HG03521 (cell line): ENCODE data around the gene TRA2A.
"Not testable (repeated sequence)": the region's sequence is repeated elsewhere in the genome, so short reads cannot be mapped to it uniquely, and the experiment has no call there.

Experiments used
- ATAC-seq: cut with Tn5 transposase; IDR thresholded peaks from one replicate; pipeline ENCODE4 v1.9.1; 2021; ENCODE audit warnings: mild to moderate bottlenecking, moderate library complexity; ENCODE audit not compliant: unreplicated experiment

The TRA2A gene

DNA sequence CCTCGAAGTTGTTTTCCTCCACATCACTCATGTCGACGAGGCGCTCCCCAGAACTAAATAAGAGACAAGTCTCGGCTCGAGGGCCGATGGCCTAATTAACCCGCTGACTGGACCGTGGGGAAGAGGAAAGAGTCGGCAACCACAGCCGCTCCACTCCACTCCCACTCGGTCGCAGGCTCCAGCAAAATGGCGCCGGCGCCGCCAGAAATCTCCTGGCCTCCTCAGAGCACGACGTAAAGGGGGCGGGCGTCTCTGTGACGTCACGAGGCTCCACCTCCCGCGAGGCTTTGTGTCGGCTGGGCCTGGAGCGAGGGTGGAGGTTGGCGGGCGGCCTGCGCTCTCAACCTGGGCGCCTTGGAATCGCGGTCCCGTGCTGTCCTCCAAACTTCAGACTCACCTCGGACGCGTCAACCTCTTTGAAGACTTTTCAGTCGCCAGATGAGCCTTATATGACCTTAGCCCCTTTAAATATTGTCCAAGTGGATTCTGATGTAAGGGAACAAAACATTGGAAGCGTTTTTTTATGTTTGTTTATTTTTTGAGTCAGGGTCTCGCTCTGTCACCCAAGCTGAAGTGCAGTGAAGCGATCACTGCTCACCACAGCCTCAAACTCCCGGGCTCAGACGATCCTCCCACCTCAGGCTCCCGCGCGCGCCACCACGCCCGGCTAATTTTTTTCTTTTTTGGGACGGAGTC lies at the start of gene TRA2A:
Gene TRA2A (minus strand): TSS at position 188 of the 696 bp plus-strand sequence. CDS start 157 bp downstream, at position 31.
- ATAC-seq, result peak; percentile 89

DNA sequence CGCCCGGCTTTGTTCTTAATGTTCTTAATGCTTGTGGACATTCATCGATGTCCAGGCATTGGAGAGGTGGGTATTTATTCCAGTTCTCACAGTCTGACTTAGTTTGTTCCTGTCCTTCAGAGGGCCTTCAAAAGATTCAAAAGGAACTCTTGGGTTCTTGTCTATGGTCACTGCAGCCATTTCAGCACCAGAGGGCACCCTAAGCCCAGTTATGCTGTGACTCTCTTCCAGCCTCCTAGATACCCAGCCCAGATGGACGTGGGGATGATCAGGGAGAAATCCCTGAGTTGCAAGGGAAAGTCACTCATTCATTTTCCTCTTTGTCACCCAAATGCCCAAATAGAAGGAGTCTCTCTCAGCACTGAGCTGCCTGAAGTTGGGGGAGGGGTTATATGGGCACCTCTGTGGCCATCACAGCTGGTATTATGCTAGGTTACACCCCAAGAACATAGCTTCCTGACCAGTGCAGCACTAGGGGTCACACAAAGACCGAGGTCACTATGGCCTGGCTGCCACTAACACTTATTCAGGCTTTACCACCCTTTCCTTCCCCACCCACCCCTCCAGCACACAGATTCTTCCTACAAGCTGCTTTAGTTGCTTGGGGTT lies 38.9 kb upstream of the TRA2A start:
- peak; percentile 85 for ATAC-seq

DNA sequence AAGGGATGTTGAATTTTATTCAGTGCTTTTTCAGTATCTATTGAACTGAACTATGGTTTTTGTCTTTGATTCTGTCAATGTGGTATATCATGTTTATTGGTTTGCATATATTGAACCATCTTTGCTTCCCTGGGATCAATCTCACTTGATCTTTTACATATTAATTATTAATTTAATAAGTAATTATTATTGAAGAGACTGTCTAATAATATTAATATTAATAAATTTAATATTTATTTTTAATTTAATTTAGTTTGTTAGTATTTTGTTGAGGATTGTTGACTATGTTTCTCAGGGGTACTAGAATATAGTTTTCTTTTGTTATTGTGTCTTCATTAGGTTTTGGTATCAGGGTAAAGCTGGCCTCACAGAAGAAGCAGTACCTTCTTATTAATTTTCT lies 26.5 kb upstream of the TRA2A start:
- ATAC-seq, result no peak

DNA sequence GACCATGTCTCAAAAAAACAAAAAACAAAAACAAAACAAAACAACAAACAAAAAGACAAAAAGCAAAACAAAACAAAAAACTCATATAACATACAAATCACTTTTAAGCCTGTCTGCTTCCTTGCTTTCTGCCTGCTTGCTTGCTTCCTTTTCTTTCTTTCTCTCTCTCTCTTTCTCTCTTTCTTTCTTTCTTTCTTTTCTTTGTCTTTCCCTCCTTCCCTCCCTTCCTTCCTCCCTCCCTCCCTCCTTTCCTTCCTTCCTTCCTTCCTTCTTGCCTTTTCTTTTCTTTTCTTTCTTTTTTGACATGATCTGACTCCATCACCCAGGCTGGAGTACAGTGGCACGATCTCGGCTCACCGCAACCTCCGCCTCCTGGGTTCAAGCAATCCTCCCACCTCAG lies 15.9 kb upstream of the TRA2A start:
- no peak for ATAC-seq

DNA sequence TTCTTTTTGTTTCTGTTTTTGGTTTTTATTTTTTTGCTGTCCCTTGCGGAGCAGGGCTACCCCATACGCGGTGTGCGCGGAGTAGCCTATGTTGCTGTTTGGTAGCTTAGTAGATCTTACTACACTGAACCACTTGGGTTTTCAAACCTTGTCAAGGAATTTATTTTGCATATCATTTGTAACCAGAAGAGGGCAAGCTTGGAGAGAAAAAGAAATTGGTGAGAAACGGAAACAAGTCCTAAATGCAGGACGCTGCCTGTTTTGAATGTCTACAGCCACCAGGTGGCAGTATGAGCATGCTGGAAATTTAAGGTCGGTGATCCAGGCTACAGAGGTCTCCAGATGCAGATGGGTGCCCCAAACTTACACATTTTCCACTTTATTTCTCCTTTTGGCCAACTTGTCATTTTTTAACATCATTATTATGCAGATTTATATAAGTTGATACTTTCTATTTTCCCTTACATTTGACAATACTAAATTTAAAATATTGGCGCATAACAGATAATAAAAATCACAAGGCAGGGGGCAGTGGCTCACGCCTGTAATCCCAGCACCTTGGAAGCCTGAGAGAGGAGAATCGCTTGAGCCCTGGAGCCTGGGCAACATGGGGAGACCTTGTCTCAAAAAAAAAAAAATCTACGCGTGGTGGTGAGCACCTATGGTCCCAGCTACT lies 15.3 kb upstream of the TRA2A start:
- ATAC-seq, result peak; percentile 66

DNA sequence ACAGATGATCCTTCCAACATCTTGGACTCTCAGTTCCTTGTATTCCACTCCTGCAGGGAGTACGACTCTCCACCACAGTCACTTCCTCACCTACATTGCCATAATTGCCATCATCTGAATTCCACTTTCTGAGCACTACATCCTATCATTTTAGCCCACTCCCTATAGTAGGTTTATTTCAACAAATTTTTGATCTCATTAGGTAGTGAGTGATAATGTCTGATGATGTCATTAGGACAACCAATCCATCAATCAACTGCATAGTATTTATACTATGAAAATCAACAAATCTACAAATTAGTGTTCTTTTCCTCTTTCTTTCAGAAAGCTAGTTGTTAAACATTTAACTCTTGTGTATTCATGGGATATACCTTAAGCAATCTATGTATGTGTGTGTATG lies 13.7 kb upstream of the TRA2A start:
- ATAC-seq, result no peak

DNA sequence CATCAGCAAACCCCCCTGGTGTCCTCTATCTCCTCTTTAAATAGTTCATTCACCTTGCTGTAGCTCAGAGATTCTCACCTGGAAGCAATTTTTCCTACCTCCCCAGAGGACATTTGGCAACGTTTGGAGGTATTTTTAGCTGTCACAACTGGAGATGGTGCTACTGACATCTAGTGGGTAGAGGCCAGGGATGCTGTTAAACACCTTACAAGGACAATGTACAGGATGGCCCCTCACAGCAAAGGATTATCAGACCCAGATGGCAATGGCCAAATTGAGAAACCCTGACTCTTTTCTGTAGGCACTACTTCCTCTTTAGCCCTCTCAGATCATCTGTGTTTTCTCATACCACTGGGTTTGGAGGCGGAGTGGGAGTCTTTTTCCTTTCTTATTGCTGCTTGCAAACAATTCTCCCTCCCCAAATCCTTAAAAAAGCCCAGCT lies 13.2 kb upstream of the TRA2A start:
- ATAC-seq, result peak; percentile 69

DNA sequence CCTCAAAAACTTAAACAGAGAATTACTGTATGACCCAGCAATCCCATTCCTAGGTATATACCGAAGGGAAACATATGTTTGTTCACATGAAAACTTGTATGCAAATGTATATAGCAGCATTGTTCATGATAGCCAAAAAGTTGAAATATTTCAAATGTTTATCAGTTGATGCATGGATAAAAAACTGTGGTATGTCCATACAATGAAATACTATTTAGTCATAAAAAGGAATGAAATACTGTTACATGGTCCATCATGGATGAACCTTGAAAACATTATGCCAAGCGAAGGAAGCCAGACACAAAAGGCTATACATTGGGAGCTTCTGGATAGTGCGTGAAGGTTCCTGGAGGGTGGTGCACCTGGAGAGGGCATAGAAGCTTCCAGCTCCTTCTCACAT lies 11.0 kb upstream of the TRA2A start:
- ATAC-seq, result no peak

DNA sequence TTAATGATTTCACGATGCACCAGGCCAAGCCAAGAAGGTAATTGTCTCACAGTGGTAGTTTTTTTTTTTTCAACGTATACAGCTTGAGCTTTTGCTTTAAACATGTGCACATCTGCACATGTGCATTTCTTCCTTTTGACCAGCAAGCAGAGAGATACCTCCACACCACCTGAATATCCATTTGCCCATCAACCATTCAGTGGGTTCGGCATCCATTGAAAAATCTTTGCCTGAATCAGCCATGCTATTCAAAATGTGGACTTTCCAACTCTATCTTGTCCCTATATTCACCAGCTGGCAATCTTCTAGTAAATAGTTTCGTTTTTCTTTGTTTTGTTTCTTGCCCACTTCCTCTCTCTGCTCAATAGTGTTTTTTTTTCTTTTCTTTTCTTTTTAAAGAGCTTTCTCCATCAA lies 7.7 kb upstream of the TRA2A start:
- ATAC-seq, result peak; percentile 63

DNA sequence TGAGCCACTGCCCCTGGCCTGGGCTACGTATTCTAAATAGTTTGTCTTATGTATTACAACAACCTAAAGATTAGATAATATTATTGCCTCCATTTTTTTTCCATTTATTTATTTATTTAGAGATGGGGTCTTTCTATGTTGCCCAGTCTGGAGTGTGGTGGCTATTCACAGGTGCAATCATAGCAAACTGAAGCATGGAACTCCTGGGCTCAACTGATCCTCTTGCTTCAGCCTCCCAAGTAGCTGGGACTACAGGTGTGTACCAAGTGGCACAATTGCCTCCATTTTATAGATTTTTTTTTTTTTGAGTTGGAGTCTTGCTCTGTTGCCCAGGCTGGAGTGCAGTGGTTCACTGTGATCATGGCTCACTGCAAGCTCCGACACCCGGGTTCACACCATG lies 6.5 kb upstream of the TRA2A start:
- ATAC-seq, result no peak

DNA sequence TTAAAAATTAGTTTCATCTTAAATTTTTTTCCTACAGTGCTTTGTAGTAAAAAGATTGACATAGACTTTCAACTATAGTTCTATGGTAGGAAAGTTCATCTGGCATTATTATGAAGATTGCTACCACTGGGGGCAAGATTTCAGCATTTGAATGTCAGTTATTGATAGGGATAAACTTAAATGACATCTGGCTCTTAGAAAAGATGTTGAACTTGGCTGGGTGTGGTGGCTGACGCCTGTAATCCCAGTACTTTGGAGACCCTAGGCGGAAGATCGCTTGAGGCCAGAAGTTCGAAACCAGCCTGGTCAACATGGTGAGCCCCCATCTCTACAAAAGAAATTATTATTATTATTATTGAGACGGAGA lies 1.4 kb upstream of the TRA2A start:
- no peak for ATAC-seq

DNA sequence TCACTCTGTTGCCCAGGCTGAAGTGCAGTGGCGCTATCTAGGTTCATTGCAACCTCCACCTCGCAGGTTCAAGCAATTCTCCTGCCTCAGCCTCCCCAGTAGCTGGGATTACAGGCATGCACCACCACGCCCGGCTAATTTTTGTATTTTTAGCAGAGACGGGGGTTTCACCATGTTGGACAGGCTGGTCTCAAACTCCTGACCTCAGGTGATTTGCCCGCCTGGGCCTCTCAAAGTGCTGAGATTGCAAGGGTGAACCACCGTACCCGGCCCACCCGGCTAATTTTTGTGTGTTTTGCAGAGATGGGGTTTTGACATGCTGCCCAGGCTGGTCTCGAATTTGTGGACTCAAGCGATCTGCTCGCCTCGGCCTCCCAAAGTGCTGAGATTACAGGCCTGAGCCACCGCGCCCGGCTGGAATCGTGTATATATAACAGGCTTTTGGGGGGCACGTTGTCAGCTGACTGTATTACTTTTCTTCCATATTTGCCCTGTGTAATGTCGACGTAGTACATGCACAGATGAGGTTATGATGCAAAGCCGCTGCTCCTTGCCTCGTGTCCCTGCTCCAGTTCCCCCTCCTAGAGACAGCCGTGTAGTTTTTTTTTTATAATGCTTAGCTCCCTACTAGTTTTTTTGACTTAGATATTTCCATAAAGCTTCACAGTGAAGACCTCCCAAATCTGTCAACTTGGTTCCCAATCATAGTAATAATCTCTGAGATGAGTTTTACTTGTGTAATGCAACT lies 883 bp upstream of the TRA2A start:
- ATAC-seq, result no peak

DNA sequence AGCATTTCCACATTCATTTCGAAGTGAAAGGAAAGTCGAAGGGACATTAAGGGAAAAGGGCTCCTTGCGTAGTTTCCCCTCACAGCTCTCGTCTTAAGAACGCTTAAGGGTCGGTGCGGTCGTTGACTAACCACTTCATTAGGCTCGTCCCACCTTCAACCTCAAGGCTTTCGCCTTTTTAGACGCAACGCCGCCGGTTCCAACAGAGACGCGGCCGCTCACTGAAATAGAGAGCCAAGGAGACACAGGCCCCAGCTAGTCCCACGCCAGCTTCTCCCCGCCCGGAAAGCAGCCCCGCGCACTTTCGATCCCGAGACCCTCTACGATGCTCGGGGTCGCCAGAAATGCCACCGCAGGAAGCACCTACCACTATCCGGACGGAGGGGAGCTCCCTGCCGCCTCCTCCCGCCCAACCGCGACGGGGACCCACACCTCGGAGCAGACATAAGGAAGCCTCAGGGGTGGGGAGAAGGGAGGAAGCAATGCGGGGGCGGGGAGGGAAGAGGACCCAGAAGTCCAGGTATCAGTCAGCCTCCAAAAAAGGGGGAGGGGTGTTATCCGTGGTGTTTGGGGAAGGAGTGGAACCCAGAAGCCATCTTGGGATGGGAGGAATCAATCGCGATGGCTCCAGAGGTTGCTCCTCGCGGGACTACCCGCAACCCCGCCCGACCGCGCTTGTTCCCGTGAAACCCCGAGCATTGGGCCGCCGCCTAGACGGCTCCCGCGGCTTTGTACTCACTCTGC lies 559 bp downstream of the TRA2A start:
- peak; percentile 25 for ATAC-seq

DNA sequence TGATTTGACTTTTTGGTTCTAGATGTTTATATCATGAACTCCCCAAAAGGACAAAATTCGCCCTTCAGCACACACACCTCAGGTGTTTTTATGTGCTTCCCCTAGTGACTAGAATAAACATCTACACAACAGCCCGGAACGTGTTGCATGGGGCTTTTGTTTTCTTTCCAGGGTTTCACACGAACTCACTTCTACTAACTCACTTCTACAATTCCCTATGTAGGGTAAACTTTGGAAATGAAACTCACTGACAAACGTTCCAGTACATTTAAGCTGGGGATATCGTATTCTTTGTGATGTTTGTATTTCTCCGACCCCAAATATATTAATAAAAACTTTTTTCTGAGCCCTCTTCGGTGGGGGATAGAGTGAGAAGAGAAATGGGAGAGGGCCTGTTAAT lies 1.4 kb downstream of the TRA2A start:
- peak; percentile 37 for ATAC-seq

DNA sequence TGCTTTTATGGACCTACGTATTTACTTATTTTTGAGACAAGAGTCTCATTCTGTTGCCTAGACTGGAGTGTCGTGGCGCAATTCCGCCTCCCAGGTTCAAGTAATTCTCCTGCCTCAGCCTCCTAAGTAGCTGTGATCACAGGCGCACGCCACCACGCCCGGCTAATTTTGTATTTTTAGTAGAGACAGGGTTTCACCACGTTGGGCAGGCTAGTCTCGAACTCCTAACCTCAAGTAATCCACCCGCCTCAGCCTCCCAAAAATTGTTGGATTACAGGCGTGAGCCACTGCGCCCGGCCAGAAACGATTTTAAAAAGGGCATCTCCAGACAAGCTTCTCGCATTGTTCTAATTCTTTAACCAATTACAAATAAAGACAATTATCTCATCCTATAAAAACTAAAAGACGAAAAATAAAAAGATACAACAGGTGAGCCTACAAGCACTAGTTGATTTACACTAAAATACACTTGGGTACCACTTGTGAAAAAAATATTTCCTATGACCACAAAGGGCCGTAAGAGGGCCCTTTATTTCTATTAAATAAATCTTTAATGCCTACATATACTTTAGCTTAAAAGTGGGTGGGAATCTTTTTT lies 2.4 kb downstream of the TRA2A start:
- no peak for ATAC-seq

DNA sequence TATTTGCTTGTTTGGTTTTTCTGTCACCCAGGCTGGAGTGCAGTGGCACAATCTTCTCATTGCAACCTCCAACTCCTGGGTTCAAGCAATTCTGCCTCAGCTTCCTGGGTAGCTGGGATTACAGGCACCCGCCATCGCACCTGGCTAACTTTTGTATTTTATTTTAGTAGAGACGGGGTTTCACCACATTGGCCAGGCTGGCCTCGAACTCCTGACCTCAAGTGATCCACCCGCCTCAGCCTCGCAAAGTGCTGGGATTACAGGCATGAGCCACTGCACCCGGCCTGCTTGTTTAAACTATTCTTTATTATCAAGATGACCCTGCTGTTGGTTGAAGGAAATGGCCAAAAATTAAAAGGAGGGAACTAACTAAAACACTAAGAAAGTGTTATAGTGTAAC lies 6.2 kb downstream of the TRA2A start:
- ATAC-seq, result not testable (repeated sequence)

DNA sequence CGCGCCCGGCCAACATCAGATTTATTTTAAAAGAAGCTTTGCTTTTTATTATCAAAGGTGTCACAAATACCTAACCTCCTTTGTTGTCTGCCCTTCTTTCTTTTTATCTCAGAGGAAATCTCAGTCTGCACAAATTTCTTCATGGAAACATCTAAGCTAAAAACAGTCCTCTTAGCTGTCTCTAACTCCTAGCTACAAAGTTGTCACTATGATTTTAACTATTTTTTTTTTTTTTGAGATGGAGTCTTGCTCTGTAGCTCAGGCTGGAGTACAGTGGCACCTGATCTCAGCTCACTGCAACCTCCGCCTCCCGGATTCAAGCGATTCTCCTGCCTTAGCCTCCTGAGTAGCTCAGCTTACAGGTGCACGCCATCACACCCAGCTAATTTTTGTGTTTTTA lies 7.3 kb downstream of the TRA2A start:
- no peak for ATAC-seq

DNA sequence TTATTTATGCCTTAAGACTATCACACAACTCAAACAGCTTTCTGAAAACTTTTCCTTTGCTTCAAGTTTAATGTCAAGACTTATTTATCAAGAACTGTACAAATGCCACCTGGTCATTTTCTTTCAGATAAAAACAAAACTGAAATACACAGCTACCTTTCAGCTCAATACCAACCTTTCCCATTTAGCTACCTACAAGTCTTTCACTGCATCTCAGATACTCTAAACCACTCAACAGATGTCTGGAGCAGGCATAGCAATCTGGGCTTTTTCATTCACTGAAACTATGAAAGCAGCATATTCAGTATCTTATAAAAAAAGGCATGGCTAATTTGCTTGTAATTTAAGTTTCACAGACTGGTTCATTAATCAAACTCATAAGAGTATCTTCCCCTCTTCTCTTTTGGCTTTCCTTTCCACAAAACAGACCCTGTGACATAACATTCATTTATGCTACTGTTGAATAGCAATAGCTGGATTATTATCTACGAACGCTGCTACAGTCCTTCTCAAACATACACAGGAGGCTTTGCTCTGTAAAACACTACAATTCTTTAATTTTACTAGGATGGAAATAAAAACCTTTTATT lies 8.2 kb downstream of the TRA2A start:
- no peak for ATAC-seq

DNA sequence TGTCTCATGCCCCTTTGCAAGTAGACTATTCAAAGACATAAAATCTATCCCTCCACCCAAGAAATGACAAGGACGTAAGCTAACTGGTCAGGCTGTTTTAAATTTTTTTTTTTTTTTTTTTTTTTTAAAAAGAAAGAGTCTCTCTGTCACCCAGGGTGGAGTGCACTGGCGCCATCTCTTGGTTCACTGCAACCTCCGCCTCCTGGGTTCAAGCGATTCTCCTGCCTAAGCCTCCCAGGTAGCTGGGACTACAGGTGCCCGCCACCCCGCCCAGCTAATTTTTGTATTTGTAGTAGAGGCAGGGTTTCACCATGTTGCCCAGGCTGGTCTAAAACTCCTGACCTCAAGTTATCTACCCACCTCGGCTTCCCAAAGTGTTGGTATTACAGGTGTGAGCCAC lies 11.2 kb downstream of the TRA2A start:
- no peak for ATAC-seq

DNA sequence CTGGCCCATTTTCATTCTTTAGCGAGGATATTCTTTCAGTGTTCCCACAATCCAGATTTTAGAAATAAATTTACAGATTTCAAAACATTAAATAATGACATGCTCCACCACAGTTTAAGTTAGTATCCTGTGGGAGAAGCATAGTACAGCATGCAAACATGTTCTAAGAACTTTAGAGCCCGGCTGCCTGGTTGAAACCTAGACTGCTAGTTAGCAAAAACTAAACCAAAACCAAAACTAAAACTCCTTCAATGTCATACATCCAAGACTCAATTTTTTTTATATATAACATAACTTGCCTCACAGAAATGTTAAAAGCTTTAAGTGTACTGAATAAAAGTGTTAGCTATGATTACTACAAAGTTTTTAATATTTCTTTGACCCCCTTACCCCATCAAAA lies 17.0 kb downstream of the TRA2A start:
- ATAC-seq, result no peak
